OCI-LY7 (cell line): ENCODE results near the gene DENND4B.

Experiments used
- CTCF ChIP-seq: fragments of 200-600 bp; sonication (generic); conservative IDR thresholded peaks from 2 replicates; pipeline ENCODE4 v1.5.1; 2014; ENCODE audit warnings: mild to moderate bottlenecking, antibody characterized with exemption, low read length, moderate library complexity, mixed read lengths
- EZH2phosphoT487 ChIP-seq: fragments of 200-600 bp; sonication (generic); IDR thresholded peaks from 2 replicates; pipeline ENCODE4 v1.6.1; 2018; ENCODE audit warnings: low read depth, borderline replicate concordance, mild to moderate bottlenecking, mixed run types, antibody characterized with exemption, low read length, moderate library complexity, mixed read lengths

DNA sequence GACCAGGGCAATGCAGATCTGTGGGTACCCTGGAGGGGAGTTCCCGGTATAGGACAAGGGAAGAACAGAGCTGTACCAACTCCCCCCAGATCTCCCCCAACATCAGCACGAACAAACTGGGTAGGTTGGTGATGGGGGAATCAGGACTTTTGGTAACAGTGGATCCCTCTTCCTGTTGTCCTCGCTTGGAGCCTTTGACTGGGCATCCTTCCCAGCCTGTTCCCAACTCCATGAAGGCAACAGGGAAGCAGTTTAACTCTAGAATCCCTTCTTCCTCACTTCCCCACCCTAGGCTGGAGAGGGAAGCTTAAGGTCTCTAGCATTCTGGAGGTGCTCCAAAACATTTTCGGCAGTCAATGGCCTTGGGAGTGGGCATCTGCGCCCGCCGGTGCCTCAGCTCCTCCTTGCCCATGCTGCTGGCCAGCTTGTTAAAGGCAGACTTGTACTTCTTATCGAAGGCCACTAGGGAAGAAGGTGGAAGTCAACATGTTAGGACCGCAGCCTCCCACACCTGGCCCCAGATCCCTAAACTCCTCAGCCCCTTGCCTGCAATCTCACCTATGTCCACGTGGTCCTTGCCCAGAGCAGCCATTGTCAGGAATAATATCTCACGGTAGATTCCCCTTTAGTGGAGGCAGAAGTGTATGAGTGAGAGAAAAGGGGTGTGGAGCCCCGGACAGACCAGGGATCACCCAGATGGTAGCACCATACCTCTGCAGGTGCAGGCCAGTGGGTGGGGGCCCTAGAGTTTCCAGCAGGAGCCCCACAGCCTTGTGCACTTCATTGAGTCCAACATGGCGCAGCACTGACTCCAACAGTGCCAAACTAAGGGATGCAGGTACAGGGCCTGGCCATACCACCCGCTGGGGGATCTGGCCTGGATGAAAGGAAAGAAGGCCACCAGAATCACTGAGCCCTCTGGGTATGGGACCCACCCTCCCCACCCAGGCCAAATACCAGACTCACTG is 16.3 kb downstream of the DENND4B start:
- TF ChIP-seq CTCF = 0 out of 2 replicates have a peak, but pooled peaks have one; percentile 14
- no peak for TF ChIP-seq EZH2phosphoT487
